ENCODE data around the gene PAIP2.
"Not testable (repeated sequence)": the region's sequence is repeated elsewhere in the genome, so short reads cannot be mapped to it uniquely, and the experiment has no call there.

PAIP2 gene

DNA sequence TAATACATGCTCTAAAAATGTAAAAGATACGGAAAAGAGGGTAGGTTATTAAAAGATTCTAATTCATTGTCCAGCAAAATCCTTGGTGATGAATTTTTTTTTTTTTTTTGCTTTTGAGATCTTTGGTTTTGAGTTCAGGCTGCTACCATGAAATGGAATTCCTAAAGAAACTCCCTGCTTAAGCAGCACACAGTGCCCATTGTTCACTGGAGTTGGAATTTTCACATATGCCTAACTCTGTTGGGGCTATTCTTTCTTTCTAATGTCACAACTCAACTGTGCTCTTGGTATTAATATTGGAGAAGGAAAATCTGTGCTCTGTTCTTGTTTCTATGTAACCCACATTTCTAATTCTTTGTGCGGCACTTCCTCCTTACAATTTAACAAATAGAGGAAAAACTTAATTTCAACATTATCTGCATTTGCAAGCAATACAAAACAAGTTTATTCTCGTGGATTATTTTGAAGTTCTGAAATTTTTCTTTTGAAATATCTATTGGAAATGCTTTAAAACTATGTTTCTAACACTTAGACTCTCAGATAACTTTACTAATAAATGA, 26.5 kb upstream of the PAIP2 start:
- no peak for DNase-seq (ENCODE audit: low read depth in 2 of 2)

DNA sequence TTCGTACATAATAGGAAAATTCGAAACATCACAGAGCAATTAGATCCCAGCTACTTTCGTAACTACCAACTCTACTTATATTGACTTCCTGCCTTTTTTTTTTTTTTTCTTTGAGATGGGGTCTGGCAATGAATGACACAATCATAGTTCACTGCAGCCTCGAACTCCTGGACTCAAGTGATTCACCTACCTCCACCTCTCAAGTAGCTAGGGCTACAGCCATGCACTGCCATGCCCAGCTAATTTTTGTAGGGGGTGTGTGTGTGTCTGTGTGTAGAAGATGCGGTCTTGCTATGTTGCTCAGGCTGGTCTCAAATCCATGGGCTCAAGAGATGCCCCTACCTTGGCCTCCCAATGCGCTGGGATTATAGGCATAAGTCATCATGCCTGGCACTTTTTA, 5.8 kb upstream of the PAIP2 start:
- DNase-seq (ENCODE audit: low read depth in 2 of 2), result no peak

DNA sequence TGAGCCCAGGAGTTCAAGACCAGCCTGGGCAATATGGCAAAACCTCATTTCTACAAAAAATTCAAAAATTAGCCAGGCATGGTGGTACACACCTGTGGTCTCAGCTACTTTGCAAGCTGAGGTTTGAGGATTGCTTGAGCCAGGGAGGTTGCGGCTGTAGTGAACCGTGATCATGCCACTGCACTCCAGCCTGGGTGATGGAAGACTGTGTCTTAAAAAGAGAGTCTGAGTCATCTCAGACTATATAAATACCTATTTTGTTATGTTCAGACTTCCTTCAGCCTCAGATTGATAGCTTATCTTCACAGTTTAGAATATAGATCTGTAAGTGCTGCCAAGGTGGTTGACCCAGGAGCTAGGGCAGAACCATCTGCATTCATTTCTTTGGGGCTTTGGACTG, 1.6 kb upstream of the PAIP2 start:
- no peak for DNase-seq (ENCODE audit: low read depth in 2 of 2)

DNA sequence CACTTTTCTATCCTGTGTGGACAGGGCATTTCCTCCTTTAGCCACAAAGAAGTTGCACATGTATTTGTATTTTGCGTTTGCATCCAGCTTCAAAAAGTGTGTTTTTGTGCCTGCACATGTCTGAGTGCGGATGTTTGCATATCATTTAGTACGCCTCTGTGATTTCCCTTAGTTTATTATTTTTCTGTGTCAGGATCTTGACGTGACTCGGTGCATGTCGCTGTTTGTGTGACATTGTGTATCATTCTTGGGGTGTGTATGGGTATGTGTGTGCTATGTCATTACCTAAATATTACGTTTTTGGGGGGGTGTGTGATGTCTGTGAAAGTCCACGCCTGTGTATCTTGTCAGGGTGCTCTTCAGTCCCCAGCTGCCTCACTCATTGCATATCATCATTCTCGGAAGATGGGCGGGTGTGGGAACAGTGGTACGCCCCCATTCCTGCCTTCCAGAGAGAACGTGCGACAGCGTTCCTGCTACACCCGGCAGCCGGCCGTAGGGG, 416 bp upstream of the PAIP2 start:
- DNase-seq (ENCODE audit: low read depth in 2 of 2), result no peak

DNA sequence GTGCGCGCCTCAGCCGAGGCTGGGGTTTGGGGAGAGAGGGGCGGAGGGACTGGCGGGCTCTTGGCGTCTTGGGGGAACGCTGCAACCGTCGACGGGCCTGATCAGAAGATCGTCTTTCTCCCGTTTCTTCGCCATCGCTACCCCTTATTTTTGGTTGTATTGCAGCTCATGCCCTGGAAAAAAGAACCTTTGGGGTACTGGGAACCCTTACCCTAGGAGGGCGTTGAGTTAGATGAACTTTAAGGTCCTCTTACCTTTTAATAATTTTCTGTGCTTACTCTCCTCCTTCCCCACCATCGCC, 719 bp downstream of the PAIP2 start:
- peak in 1 of 2 donors; percentile 58 for DNase-seq (ENCODE audit: low read depth in 2 of 2)

DNA sequence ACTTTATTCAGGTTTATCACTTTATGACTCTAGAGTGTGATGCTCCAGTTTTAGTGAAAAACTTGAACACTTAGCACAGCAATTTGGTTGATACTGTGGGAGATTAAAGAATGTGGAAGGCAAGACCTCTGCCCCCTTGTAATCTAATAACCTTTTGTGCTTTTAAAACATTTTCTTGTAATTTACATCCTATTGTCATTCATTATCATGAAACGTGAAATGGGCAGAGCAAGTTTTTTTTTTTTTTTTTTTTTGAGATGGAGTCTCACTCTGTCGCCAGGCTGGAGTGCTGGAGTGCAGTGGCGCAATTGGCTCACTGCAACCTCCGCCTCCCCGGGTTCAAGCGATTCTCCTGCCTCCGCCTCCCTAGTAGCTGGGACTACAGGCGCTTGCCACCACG, 1.8 kb downstream of the PAIP2 start:
- no peak for DNase-seq (ENCODE audit: low read depth in 2 of 2)

DNA sequence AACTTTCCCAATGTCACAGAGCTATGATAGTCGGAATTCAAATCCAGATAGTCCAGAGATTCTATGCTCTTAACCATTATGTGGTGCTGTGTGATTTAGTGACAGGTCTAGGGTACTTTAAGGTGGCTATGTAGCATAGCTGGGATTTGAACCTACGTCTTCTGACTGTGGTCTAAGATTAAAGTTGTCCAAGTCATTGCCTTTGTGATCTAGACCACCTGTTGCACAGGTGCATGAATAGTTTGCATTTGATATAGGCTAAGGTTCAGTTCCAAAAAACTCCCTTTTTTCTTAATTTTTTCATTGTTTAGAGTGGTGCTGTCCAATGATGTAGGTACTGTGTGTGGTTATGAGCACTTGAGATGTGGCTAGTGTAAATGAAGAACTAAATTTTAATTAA, 2.5 kb downstream of the PAIP2 start:
- DNase-seq (ENCODE audit: low read depth in 2 of 2), result no peak

DNA sequence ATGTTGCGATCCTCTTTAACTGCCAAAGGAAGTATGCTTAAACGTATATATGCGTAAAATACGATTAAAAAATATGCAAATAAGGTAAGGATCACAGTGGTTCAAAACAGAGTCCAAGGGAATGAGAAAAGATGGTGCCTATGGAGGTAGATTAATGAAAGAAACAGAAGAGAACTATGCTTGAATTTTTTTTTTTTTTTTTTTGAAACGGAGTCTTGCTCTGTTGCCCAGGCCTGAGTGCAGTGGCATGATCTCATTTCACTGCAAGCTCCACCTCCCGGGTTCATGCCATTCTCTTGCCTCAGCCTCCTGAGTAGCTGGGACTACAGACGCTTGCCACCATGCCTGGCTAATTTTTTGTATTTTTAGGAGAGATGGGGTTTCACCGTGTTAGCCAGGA, 3.8 kb downstream of the PAIP2 start:
- DNase-seq (ENCODE audit: low read depth in 2 of 2), result not testable (repeated sequence)

DNA sequence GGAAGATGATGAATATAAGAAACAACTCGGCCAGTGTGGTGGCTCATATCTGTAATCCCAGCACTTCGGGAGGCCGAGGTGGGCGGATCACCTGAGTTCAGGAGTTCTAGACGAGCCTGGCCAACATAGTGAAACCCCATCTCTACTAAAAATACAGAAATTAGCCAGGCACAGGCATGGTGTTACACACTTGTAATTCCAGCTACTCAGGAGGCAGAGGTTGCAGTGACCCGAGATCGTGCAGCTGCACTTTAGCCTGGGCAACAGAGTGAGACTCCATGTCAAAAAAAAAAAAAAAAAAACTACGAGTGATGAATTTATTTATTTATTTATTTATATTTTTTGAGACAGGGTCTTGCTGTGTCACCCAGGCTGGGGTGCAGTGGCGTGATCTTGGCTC, 6.2 kb downstream of the PAIP2 start:
- DNase-seq (ENCODE audit: low read depth in 2 of 2), result not testable (repeated sequence)

DNA sequence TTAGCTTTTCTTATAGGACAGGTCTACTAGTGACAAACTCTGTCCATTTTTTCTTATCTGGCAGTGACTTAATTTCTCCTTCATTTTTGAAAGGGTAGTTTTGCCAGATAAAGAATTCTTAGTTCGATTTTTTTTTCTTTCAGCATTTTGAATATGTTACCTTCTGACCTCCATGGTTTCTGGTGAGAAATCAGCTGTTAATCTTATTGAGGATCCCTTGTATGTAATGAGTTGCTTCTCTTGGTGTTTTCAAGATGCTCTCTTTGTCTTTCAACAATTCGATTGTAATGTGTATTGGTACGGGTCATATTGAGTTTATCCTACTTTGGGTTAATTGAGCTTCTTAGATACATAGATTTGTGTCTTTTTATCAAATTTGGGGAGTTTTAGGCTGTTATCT, 12.5 kb downstream of the PAIP2 start:
- no peak for DNase-seq (ENCODE audit: low read depth in 2 of 2)

DNA sequence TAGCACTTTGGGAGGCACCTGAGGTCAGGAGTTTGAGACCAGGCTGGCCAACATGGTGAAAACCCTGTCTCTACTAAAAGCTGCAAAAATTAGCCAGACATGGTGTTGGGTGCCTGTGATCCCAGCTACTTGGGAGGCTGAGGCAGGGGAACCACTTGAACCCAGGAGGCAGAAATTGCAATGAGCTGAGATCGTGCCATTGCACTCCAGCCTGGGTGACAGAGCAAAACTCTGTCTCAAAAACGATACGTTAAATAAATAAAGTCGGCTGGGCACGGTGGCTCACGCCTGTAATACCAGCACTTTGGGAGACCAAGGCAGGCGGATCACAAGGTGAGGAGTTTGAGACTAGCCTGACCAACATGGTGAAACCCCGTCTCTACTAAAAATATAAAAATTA, 14.2 kb downstream of the PAIP2 start:
- DNase-seq (ENCODE audit: low read depth in 2 of 2), result not testable (repeated sequence)

DNA sequence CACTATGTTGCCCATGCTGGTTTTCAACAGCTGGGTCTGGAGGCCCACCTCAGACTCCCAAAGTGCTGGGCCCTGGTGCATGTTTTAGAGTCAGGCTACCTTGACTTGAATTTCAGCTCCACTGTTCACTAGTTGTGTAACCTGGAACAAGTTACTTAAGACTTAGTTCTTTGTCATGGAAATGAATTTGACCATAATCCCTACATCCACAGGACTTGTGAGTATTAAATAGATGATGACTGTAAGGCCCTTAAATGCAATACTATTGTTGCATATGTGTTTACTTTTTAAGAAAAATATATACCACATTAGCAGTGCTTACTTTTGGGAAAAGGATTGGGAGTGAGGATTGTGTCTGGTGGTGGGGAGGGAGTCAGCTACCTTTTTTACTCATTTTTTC, 16.4 kb downstream of the PAIP2 start:
- DNase-seq (ENCODE audit: low read depth in 2 of 2), result no peak

DNA sequence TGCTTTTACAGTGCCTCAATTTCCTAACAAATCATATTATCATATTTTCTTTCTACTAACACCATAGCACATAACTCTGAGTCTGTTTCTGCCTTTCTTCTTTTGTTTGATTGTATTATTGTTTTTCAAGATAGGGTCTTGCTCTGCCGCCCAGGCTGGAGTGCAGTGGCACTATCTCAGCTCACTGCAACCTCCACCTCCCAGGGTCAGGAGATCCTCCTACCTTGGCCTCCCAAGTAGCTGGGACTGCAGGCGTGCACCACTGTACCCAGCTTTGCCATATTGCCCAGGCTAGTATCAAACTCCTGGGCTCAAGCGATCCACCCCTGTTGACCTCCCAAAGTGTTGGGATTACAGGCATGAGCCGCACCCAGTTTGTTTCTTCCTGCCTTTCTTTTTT, 18.7 kb downstream of the PAIP2 start:
- no peak for DNase-seq (ENCODE audit: low read depth in 2 of 2)

DNA sequence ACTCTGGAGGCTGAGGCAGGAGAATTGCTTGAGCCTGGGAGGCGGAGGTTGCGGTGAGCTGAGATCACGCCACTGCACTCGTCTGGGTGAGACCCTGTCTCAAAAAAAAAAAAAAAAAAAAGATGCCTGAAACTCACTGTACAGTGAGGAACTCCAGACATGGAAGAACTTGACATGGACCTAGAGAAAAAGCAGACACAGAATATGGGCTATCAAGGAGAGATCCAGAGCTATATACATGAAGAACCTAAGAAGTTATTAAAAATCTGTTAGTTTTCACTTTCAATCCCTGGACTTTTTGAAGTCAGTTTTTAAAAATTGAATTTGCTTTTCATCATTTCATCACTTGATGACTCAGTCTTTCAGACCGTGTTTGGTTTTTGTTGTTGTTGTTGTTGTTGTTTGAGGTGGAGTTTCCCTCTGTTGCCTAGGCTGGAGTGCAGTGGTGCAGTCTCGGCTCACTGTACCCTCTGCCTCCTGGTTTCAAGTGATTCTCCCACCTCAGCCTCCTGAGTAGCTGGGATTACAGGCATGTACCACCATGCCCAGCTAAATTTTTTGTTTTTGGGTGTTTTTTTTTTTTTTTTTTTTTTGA, 20.3 kb downstream of the PAIP2 start:
- no peak for DNase-seq (ENCODE audit: low read depth in 2 of 2)

DNA sequence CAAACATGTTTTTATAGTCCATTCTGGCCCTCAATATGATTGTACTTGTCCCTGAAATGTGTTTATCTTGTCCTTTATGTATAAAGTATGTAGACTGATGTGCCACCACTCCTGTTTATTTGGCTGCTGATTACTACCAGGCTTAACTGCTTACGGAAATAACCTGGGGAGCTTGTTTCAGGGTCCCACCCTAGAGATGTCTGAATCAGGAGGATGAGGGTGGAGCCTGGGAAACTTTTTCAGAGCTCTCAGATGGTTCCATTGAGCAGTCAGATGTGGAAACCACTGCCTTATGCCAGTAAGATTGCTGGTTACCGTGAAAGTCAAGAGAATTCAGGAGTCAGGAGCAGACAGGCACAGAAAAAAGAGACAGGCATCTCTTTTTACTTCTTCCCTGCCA, 22.3 kb downstream of the PAIP2 start:
- DNase-seq (ENCODE audit: low read depth in 2 of 2), result no peak

DNA sequence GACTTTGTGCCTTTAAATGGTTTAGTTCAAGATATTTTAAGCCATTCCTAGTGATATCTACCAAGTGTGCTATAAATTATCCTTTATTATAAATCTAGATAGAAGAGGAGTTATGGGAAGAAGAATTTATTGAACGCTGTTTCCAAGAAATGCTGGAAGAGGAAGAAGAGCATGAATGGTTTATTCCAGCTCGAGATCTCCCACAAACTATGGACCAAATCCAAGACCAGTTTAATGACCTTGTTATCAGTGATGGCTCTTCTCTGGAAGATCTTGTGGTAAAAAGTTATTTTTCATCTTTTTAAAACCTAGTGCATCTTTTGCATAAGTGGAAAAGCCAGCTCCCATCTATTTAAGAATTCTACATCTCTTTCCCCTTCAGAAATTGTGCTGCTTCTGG, 22.8 kb downstream of the PAIP2 start:
- no peak for DNase-seq (ENCODE audit: low read depth in 2 of 2)

DNA sequence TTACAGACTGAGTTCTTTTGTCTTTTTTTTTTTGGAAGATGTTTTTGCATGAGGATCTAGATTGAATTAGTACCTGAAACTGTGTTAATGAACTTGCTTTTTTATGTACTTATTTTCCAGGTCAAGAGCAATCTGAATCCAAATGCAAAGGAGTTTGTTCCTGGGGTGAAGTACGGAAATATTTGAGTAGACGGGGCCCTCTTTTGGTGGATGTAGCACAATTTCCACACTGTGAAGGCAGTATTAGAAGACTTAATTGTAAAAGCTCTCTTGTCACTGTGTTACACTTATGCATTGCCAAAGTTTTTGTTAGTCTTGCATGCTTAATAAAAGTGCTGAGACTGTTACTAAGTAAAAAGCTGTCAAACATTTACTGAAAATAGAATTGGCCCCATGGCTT, 27.0 kb downstream of the PAIP2 start:
- no peak for DNase-seq (ENCODE audit: low read depth in 2 of 2)

DNA sequence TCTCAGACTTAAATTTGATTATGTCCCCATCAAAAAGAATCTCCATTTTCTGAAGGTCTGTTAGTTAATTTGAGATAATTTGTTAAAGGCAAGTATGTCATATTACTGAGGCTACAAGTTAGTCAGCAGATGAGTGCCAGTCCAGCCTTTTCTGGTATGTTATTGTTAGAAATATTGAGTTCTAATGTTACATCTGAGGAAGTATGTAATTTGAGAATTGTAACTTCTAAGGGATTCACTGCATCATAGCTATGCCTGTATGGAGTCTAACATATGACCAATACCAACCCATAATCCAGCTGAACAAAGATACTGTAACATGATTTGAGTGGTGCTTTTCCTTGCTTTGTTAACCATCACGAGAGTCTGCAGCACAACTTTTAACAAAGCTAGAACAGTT, 27.5 kb downstream of the PAIP2 start:
- no peak for DNase-seq (ENCODE audit: low read depth in 2 of 2)

DNA sequence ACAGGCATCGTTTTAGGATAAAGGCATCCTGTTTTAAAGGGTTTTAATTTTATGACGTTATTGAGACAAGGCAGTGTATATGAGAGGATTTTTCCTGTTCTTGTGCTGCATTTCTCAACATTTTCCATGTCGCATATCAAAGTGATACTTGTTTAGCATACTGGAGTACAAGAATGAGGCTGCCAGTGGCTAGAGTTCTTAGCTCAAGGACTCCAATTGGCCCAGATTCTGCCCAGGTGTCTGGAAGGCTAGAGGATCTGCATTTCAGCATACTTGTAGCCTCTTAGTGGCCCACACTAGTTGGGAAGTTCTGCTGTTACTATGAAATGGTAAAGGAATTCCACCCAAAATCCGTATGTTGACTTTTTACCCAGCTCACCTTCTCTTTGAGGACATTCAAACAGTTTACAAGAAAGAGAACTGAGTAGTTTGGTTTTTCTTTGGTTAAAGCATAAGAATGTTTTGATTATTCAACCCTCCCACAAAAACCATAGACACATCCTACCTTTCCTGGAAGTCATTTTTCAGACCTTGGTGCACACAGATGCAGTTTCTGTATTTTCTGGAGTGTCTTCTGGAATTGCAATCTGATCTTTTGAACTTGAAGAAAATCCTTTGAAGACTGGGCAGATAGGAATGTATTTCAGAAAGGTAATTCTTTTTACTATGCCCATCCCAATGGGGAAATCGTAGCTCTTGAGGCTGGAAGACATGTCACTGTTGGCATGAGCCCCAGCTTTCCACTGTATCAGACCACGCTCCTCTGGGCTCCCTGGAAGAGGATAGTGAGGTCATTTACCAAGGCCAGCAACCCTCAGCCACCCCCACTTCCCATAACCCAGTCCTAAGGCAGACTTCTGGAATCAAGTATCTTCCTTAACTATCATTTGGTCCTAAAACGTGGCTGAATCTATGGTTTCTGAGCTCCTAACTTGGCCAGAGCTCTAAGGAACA, 30.1 kb downstream of the PAIP2 start:
- no peak for DNase-seq (ENCODE audit: low read depth in 2 of 2)

DNA sequence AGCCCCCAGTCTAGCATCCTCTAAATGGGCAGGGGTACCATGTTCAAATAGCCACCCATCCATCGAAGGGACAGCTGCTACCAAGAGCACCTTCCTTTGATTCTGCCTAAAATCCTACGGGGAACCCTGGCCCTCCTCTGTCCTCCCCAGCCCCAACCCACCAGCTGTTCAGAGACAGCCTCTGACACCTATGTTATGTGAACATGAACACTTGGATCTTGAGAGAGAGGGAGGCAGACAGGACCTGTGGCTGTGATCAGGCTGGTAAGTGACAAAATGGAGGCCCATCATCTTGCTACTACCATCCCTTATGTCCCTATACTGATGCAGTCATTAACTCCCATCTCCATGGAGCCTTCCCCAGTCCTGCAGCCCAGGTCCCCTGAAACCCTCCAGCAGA, 33.3 kb downstream of the PAIP2 start:
- DNase-seq (ENCODE audit: low read depth in 2 of 2), result no peak

DNA sequence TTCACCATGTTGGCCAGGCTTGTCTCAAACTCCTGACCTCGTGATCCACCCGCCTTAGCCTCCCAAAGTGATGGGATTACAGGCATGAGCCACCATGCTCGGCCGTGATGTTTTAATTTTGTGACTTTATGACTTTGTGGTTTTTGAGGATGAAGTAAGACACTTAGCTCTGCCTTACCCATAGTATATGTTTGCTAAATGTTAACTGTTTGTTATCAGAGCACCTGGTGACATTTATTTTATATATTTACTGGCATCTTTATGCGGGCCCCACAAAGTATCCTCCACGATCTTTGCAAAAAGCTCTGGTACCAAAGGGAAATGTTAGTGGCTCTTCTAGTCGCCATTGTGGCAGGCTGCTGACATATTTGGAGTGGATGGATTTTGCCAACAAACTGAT, 34.7 kb downstream of the PAIP2 start:
- no peak for DNase-seq (ENCODE audit: low read depth in 2 of 2)

DNA sequence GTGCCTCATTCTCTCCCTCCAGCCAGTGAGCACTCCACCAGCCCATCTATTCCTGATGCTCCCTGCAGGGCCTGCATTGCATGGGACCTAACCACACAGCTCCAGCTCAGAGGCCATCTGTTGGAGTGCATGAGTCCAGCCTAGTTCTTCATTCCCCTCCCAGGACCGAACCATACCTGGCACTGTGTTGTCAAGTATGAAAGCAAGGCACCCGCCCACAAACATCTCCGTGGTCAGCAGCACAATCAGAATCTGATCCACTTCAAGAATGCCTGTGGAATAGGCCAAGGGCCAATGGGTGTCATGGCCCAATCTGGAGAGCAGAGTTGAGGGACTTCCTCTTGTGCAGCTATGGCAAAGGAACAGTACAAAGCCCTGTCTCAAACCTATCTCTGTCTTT, 35.6 kb downstream of the PAIP2 start:
- DNase-seq (ENCODE audit: low read depth in 2 of 2), result no peak

Data from activated CD4-positive, alpha-beta T cell treated with anti-CD3 and anti-CD28 coated beads for 24 hours (primary cell).